Retinal pigment epithelial cell (primary cell): ENCODE results near the gene AMH.

Source experiments
- DNase-seq: peaks from one replicate; pipeline ENCODE4 v3.0.0-alpha.2; 2010; ENCODE audit warnings: low read depth
- H3K4me3 ChIP-seq: 2 replicates; pipeline ENCODE4 v1.5.1; 2011; ENCODE audit warnings: mild to moderate bottlenecking, low read length, control low read depth, moderate library complexity
- TF ChIP-seq, protein P1 (sequence below): conservative IDR thresholded peaks from 2 replicates; pipeline ENCODE4 v1.5.1; 2011; ENCODE audit warnings: low read depth, low read length, control low read depth, inconsistent platforms

Gene AMH

GRCh38 chr19:2207991-2208860, 40.9 kb upstream of the AMH start:
- H3K4me3 ChIP-seq, result no peak overlapping the region
- TF ChIP-seq, protein P1, sequence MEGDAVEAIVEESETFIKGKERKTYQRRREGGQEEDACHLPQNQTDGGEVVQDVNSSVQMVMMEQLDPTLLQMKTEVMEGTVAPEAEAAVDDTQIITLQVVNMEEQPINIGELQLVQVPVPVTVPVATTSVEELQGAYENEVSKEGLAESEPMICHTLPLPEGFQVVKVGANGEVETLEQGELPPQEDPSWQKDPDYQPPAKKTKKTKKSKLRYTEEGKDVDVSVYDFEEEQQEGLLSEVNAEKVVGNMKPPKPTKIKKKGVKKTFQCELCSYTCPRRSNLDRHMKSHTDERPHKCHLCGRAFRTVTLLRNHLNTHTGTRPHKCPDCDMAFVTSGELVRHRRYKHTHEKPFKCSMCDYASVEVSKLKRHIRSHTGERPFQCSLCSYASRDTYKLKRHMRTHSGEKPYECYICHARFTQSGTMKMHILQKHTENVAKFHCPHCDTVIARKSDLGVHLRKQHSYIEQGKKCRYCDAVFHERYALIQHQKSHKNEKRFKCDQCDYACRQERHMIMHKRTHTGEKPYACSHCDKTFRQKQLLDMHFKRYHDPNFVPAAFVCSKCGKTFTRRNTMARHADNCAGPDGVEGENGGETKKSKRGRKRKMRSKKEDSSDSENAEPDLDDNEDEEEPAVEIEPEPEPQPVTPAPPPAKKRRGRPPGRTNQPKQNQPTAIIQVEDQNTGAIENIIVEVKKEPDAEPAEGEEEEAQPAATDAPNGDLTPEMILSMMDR, result peak; percentile 31
- peak; percentile 19 for DNase-seq

- TF ChIP-seq, protein P1, result no peak
- H3K4me3 ChIP-seq, result no peak overlapping the region
- no peak for DNase-seq
These were observed 40.1 kb upstream of the AMH start for GRCh38 chr19:2208975-2209374.

DNA sequence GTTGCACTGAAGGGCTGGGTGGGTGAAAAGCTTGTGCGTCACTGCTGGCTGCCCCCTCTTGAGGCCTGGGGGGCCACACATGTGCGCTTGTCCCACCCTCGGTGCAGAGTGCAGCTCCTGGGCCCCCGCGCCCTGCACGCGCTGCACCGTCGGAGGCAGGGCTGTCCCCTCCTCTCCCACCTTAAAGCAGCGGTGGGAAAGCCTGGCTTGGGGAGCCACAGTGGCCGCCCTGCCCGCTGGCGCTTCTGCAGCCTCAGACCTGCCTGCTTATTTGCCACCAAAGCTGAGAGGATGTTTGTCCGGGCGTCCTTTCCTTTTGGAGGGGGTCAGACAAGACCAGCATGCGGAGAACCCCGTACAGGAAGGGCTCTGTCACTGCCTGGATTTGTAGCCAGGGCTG, 39.7 kb upstream of the AMH start:
- DNase-seq, result no peak
- no peak overlapping the region for H3K4me3 ChIP-seq
- TF ChIP-seq, protein P1, result no peak

DNA sequence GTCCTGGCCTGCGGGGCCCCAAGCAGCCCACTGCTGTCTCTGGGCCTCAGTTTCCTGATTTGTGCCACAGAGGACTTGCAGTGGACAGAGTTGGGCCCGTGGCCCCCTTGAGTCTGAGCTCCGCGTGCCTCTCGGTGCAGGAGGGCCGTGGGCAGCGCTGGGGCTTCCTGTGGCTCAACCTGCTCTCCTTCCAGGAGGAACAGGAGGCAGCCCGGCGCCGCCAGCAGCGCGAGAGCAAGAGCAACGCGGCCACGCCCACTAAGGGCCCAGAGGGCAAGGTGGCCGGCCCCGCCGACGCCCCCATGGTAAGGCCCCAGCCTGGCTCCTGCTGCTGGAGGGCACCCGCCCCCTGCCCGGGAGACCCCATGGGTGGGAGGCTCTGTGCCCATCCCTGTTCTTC, 38.9 kb upstream of the AMH start:
- TF ChIP-seq, protein P1, result no peak
- DNase-seq, result no peak
- no peak overlapping the region for H3K4me3 ChIP-seq

GRCh38 chr19:2210987-2211740, 38.0 kb upstream of the AMH start:
- TF ChIP-seq, protein P1, result no peak
- no peak for DNase-seq
- H3K4me3 ChIP-seq, result no peak overlapping the region

GRCh38 chr19:2212861-2213711, 36.0 kb upstream of the AMH start:
- DNase-seq, result no peak
- TF ChIP-seq, protein P1, result no peak
- H3K4me3 ChIP-seq, result no peak overlapping the region
